ENCODE results near the gene NCK2.

The NCK2 gene

GRCh38 chr2:105802587-105802986, 57.9 kb downstream of the NCK2 start:
- no peaks in the 10 kb centered on the region for H3K9me2 ChIP-seq (replicated peaks; ENCODE audit: low read depth, low read length)

GRCh38 chr2:105803337-105803736, 58.6 kb downstream of the NCK2 start:
- no peaks in the 10 kb centered on the region for H3K27me3 ChIP-seq (ENCODE audit: insufficient read depth, low read length, poor library complexity, severe bottlenecking)
- peaks cover 56% of the 10 kb centered on the region for H3K4me1 ChIP-seq (ENCODE audit: insufficient read depth, low read length, poor library complexity, severe bottlenecking)
- H2AFZ ChIP-seq (ENCODE audit: low read length) = no peak overlapping the region
- H3K9me2 ChIP-seq (replicated peaks; ENCODE audit: low read depth, low read length) = no peaks in the 10 kb centered on the region
- no peak overlapping the region for H3K4me2 ChIP-seq (ENCODE audit: low read depth, low read length, poor library complexity, severe bottlenecking)
- H4K20me1 ChIP-seq (ENCODE audit: insufficient read depth, low read length, poor library complexity, severe bottlenecking) = no peaks in the 10 kb centered on the region
- H3F3A ChIP-seq (ENCODE audit: low read depth) = no peaks in the 10 kb centered on the region
- peaks cover 90% of the 10 kb centered on the region for H3K79me2 ChIP-seq (ENCODE audit: insufficient read depth, low read length)
- no peaks in the 10 kb centered on the region for H3K36me3 ChIP-seq (ENCODE audit: insufficient read depth, low read length)
- H3K9ac ChIP-seq (ENCODE audit: low read depth, low read length, poor library complexity, severe bottlenecking) = no peak overlapping the region
- no peak for TF ChIP-seq CTCF (conservative IDR thresholded peaks at IDR 0.05; ENCODE audit: low read length)
- no peak for TF ChIP-seq EZH2phosphoT487 (IDR thresholded peaks at IDR 0.05; ENCODE audit: borderline replicate concordance)
- H3K4me3 ChIP-seq (ENCODE audit: low read length, poor library complexity, severe bottlenecking) = no peak overlapping the region
- H3K9me3 ChIP-seq (ENCODE audit: insufficient read depth, low read depth, low read length) = no peaks in the 10 kb centered on the region

More at GRCh38 chr2:105802587-105802986, 57.9 kb downstream of the NCK2 start:
- Histone ChIP-seq H2AFZ (ENCODE audit: low read length) (no peak overlapping the region), H3K79me2 (ENCODE audit: insufficient read depth, low read length) (peaks cover 89% of the 10 kb centered on the region), H3K36me3 (ENCODE audit: insufficient read depth, low read length) (no peaks in the 10 kb centered on the region), H4K20me1 (ENCODE audit: insufficient read depth, low read length, poor library complexity, severe bottlenecking) (no peaks in the 10 kb centered on the region), H3K4me1 (ENCODE audit: insufficient read depth, low read length, poor library complexity, severe bottlenecking) (peaks cover 63% of the 10 kb centered on the region), H3K9me3 (ENCODE audit: insufficient read depth, low read depth, low read length) (no peaks in the 10 kb centered on the region), H3K27me3 (ENCODE audit: insufficient read depth, low read length, poor library complexity, severe bottlenecking) (no peaks in the 10 kb centered on the region), H3F3A (ENCODE audit: low read depth) (no peaks in the 10 kb centered on the region), H3K9ac (ENCODE audit: low read depth, low read length, poor library complexity, severe bottlenecking) (no peak overlapping the region), H3K4me3 (ENCODE audit: low read length, poor library complexity, severe bottlenecking) (no peak overlapping the region), H3K4me2 (ENCODE audit: low read depth, low read length, poor library complexity, severe bottlenecking) (no peak overlapping the region)
- no peak for TF ChIP-seq EZH2phosphoT487 (IDR thresholded peaks at IDR 0.05; ENCODE audit: borderline replicate concordance)
- TF ChIP-seq CTCF (conservative IDR thresholded peaks at IDR 0.05; ENCODE audit: low read length) = no peak

GRCh38 chr2:105803773-105804172, 59.1 kb downstream of the NCK2 start:
- Histone ChIP-seq H4K20me1 (ENCODE audit: insufficient read depth, low read length, poor library complexity, severe bottlenecking) (no peaks in the 10 kb centered on the region), H3K36me3 (ENCODE audit: insufficient read depth, low read length) (no peaks in the 10 kb centered on the region), H3K9me2 (replicated peaks; ENCODE audit: low read depth, low read length) (no peaks in the 10 kb centered on the region), H3K9ac (ENCODE audit: low read depth, low read length, poor library complexity, severe bottlenecking) (no peak overlapping the region), H3K79me2 (ENCODE audit: insufficient read depth, low read length) (peaks cover 93% of the 10 kb centered on the region), H3K4me1 (ENCODE audit: insufficient read depth, low read length, poor library complexity, severe bottlenecking) (peaks cover 51% of the 10 kb centered on the region), H3K4me3 (ENCODE audit: low read length, poor library complexity, severe bottlenecking) (no peak overlapping the region), H3K27me3 (ENCODE audit: insufficient read depth, low read length, poor library complexity, severe bottlenecking) (no peaks in the 10 kb centered on the region), H3F3A (ENCODE audit: low read depth) (no peaks in the 10 kb centered on the region), H3K9me3 (ENCODE audit: insufficient read depth, low read depth, low read length) (no peaks in the 10 kb centered on the region), H3K4me2 (ENCODE audit: low read depth, low read length, poor library complexity, severe bottlenecking) (no peak overlapping the region), H2AFZ (ENCODE audit: low read length) (no peak overlapping the region)
- no peak for TF ChIP-seq CTCF (conservative IDR thresholded peaks at IDR 0.05; ENCODE audit: low read length)
- no peak for TF ChIP-seq EZH2phosphoT487 (IDR thresholded peaks at IDR 0.05; ENCODE audit: borderline replicate concordance)

Data from Loucy (cell line).